SK-N-SH (cell line): ENCODE results near the gene DDX25. TPM values are rescaled to one million over a fixed set of nuclear protein-coding genes. Genes with fewer than 3 reads are reported as not detected.

ENCODE experiments used
- CTCF ChIA-PET: fragments of 300-600, 350-600 bp; formaldehyde crosslinking; extraction: SDS; loops from one replicate; lab custom pipeline; 2021; lab: Yijun Ruan, JAX
- POLR2A ChIA-PET: fragments of 350-600 bp; sonication (Branson Sonifier 250); formaldehyde crosslinking; extraction: SDS; loops from one replicate; lab custom pipeline; 2020; ENCODE audit warnings: antibody characterized with exemption, inconsistent platforms; lab: Yijun Ruan, JAX
- DNase-seq: peaks from one replicate; pipeline ENCODE4 v3.0.0; 2012
- H2AFZ ChIP-seq: fragments of 200-600 bp; sonication (generic); 2 replicates; pipeline ENCODE4 v1.8.1; 2016; ENCODE audit warnings: antibody characterized with exemption, mild to moderate bottlenecking, low read depth
- H3F3A ChIP-seq: fragments of 200-600 bp; sonication (generic); replicated peaks from 2 replicates; pipeline ENCODE3; 2016; ENCODE audit warnings: antibody characterized with exemption, mild to moderate bottlenecking; ENCODE audit not compliant: insufficient read depth
- H3K27ac ChIP-seq, 2 experiments: fragments of 200-500 bp in 1 of 2; fragments of 200-600 bp in 1 of 2; sonication (Bioruptor generic) in 1 of 2; sonication (generic), shearing (Covaris generic) in 1 of 2; 2 replicates each; pipeline versions ENCODE4 v1.5.1 to v1.6.1; 2014 to 2016; ENCODE audit warnings: low read depth in 2 of 2, inconsistent platforms in 1 of 2, low read length in 1 of 2, mild to moderate bottlenecking in 1 of 2, mixed read lengths in 1 of 2
- H3K27me3 ChIP-seq: fragments of 200-600 bp; sonication (generic), shearing (Covaris generic); 2 replicates; pipeline ENCODE4 v1.6.1; 2016; ENCODE audit warnings: mixed run types; ENCODE audit not compliant: insufficient read depth
- H3K36me3 ChIP-seq, 2 experiments: fragments of 200-500 bp in 1 of 2; fragments of 200-600 bp in 1 of 2; sonication (Bioruptor generic) in 1 of 2; sonication (generic) in 1 of 2; replicated peaks in 1 of 2; 2 replicates each; pipeline versions ENCODE3 to v1.5.1; 2014 to 2016; ENCODE audit warnings: low read length in 1 of 2, mild to moderate bottlenecking in 1 of 2; ENCODE audit not compliant: insufficient read depth in 2 of 2, control insufficient read depth in 1 of 2
- H3K4me1 ChIP-seq, 2 experiments: fragments of 200-500 bp in 1 of 2; fragments of 200-600 bp in 1 of 2; sonication (Bioruptor generic) in 1 of 2; sonication (generic), shearing (Covaris generic) in 1 of 2; 2 replicates each; pipeline versions ENCODE4 v1.5.1 to v1.6.1; 2014 to 2016; ENCODE audit warnings: low read depth in 1 of 2, low read length in 1 of 2, mixed run types in 1 of 2; ENCODE audit not compliant: insufficient read depth in 2 of 2, control insufficient read depth in 1 of 2
- H3K4me2 ChIP-seq: fragments of 200-600 bp; sonication (generic), shearing (Covaris generic); 2 replicates; pipeline ENCODE4 v1.6.1; 2017; ENCODE audit warnings: mixed run types
- H3K4me3 ChIP-seq, 2 experiments: fragments of 200-500 bp in 1 of 2; fragments of 200-600 bp in 1 of 2; sonication (Bioruptor generic) in 1 of 2; sonication (generic), shearing (Covaris generic) in 1 of 2; 2 replicates each; pipeline versions ENCODE4 v1.5.1 to v1.8.1; 2014 to 2016; ENCODE audit warnings: low read depth in 2 of 2, inconsistent platforms in 1 of 2, low read length in 1 of 2, mild to moderate bottlenecking in 1 of 2, mixed read lengths in 1 of 2, moderate library complexity in 1 of 2
- H3K79me2 ChIP-seq: fragments of 200-600 bp; sonication (generic); 2 replicates; pipeline ENCODE4 v1.8.1; 2017; ENCODE audit warnings: mild to moderate bottlenecking; ENCODE audit not compliant: insufficient read depth
- H3K9ac ChIP-seq: fragments of 200-600 bp; sonication (generic); 2 replicates; pipeline ENCODE4 v1.6.1; 2017; ENCODE audit warnings: mixed run types
- H3K9me2 ChIP-seq: fragments of 200-600 bp; sonication (generic); 2 replicates; pipeline ENCODE4 v1.6.1; 2017; ENCODE audit warnings: mixed run types
- H3K9me3 ChIP-seq: fragments of 200-600 bp; sonication (generic); 2 replicates; pipeline ENCODE4 v1.6.1; 2017; ENCODE audit warnings: mixed run types, mild to moderate bottlenecking, moderate library complexity
- H4K20me1 ChIP-seq: fragments of 200-600 bp; sonication (generic); 2 replicates; pipeline ENCODE4 v1.6.1; 2017; ENCODE audit warnings: mild to moderate bottlenecking, mixed run types; ENCODE audit not compliant: insufficient read depth
- EZH2phosphoT487 ChIP-seq: fragments of 200-600 bp; sonication (generic); IDR thresholded peaks from 2 replicates; pipeline ENCODE4 v1.6.1; 2017; ENCODE audit warnings: low read depth, mixed run types, mild to moderate bottlenecking, antibody characterized with exemption, moderate library complexity, borderline replicate concordance
- FOSL2 ChIP-seq: IDR thresholded peaks from 2 replicates; pipeline ENCODE4 v1.4.0; 2012; ENCODE audit warnings: low read depth, mild to moderate bottlenecking, moderate library complexity, borderline replicate concordance
- FOXM1 ChIP-seq: IDR thresholded peaks from 2 replicates; pipeline ENCODE4 v1.4.0; 2012; ENCODE audit warnings: low read depth, mild to moderate bottlenecking
- GATA2 ChIP-seq: sonication (generic); formaldehyde crosslinking; IDR thresholded peaks from 2 replicates; pipeline ENCODE4 v1.5.0; 2020; ENCODE audit warnings: mild to moderate bottlenecking, missing genetic modification reagents
- JUND ChIP-seq: IDR thresholded peaks from 2 replicates; pipeline ENCODE4 v1.4.0; 2012
- NFIC ChIP-seq: IDR thresholded peaks from 2 replicates; pipeline ENCODE4 v1.4.0; 2012; ENCODE audit warnings: borderline replicate concordance
- NRF1 ChIP-seq: IDR thresholded peaks from 2 replicates; pipeline ENCODE4 v1.6.1; 2012; ENCODE audit warnings: low read depth, mild to moderate bottlenecking, low read length
- REST ChIP-seq: IDR thresholded peaks from 2 replicates; pipeline ENCODE4 v1.6.1; 2012; ENCODE audit warnings: mild to moderate bottlenecking, low read depth, low read length, moderate library complexity
- SIN3A ChIP-seq: IDR thresholded peaks from 2 replicates; pipeline ENCODE4 v1.6.1; 2012; ENCODE audit warnings: low read depth, mild to moderate bottlenecking, low read length, moderate library complexity, borderline replicate concordance
- TAF1 ChIP-seq: IDR thresholded peaks from 2 replicates; pipeline ENCODE4 v1.6.1; 2012; ENCODE audit warnings: low read depth, mild to moderate bottlenecking, low read length, moderate library complexity, borderline replicate concordance
- TCF12 ChIP-seq: IDR thresholded peaks from 2 replicates; pipeline ENCODE4 v1.4.0; 2012
- WGBS: methylation state at CpG from one replicate; pipeline ENCODE4 v1.1.6; 2017; ENCODE audit warnings: low lambda C conversion rate; 5-methylcytosine and 5-hydroxymethylcytosine counted together
- polyA plus RNA-seq, 3 experiments: library from polyadenylated mRNA; depleted of rRNA; stranded (reverse); fragments of >200 nt; gene quantifications; 2 replicates each; pipeline ENCODE4 v1.2.3, GENCODE V29; 2012
- TF ChIP-seq, protein P1 (sequence below): fragments of 150-350 bp; IDR thresholded peaks from 2 replicates; pipeline ENCODE4 v1.6.1; 2016; ENCODE audit warnings: mild to moderate bottlenecking, low read depth, low read length
- TF ChIP-seq, protein P2 (sequence below): IDR thresholded peaks from 2 replicates; pipeline ENCODE4; 2012
- TF ChIP-seq, protein P3 (sequence below): IDR thresholded peaks from 2 replicates; pipeline ENCODE4 v1.4.0; 2012; ENCODE audit warnings: low read depth
- TF ChIP-seq, protein P4 (sequence below): IDR thresholded peaks from 2 replicates; pipeline ENCODE4 v1.4.0; 2012; ENCODE audit warnings: low read depth, borderline replicate concordance

DDX25 gene
- polyA plus RNA-seq, 1 of the 3 experiments (the other 2 are of a cell fraction), result 0.12 TPM

DNA sequence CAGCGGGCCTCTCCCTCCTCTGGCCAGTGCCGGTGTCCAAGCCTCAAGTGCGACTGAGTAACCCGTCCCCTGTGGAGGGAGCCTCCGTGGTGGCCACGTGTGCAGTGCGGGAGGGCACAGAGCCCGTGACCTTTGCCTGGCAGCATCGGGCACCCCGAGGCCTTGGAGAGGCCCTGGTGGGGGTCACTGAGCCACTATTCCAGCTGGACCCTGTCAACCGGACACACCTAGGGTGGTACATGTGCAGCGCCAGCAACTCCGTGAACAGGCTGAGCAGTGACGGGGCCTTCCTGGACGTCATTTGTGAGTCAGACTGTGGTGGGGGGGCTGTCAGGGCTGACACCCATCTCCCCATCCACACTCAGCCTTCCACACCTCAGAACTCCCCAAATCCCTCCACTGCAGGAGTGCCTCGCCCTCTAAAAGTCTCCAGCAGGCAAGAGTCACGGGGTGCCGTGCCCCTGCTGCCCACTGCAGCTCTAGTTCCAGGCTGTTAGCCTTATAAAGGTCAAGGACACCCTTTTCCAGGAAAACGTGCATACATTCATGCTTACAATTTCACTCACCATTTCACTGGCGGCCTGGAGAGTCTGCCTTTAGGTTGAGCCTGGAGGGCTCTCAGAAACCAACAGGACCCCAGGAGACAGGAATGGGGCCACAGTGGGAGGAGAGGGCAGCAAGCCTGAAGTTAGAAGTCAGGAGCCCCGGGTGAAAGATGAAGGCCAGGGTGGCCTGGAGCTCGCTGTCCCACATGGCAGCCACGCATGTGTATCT, 44.2 kb downstream of the DDX25 start:
- Histone ChIP-seq H3K9me2 (no peaks in the 10 kb centered on the region), H4K20me1 (no peaks in the 10 kb centered on the region), H3F3A (no peaks in the 10 kb centered on the region), H3K27me3 (no peaks in the 10 kb centered on the region), H3K9me3 (no peaks in the 10 kb centered on the region), H3K4me3 (no peak overlapping the region), H3K36me3 (no peaks in the 10 kb centered on the region), H3K4me2 (no peak overlapping the region), H3K79me2 (no peaks in the 10 kb centered on the region), H3K9ac (no peak overlapping the region), H3K4me1 (peaks cover 0 to 44% of the 10 kb centered on the region in 2 experiments; a peak in 2 of 4 replicates), H3K27ac (no peak overlapping the region; a peak in 1 of 4 replicates), H2AFZ (no peak overlapping the region)
- POLR2A ChIA-PET, result no interaction called here
- WGBS, result 85% methylated on average over 9 of the region's 23 CpGs
- no peak for TF ChIP-seq NRF1
- no peak for TF ChIP-seq GATA2 (CRISPR knock-in tag)
- TF ChIP-seq FOXM1, result no peak
- DNase-seq, result no peak
- CTCF ChIA-PET, result interaction anchor here (1.1 to 3.5 kb wide), 4 partner anchors 8 to 167 kb away, joined by 3 to 31 read pairs (median 3); no protein-coding TSS in a partner anchor

DNA sequence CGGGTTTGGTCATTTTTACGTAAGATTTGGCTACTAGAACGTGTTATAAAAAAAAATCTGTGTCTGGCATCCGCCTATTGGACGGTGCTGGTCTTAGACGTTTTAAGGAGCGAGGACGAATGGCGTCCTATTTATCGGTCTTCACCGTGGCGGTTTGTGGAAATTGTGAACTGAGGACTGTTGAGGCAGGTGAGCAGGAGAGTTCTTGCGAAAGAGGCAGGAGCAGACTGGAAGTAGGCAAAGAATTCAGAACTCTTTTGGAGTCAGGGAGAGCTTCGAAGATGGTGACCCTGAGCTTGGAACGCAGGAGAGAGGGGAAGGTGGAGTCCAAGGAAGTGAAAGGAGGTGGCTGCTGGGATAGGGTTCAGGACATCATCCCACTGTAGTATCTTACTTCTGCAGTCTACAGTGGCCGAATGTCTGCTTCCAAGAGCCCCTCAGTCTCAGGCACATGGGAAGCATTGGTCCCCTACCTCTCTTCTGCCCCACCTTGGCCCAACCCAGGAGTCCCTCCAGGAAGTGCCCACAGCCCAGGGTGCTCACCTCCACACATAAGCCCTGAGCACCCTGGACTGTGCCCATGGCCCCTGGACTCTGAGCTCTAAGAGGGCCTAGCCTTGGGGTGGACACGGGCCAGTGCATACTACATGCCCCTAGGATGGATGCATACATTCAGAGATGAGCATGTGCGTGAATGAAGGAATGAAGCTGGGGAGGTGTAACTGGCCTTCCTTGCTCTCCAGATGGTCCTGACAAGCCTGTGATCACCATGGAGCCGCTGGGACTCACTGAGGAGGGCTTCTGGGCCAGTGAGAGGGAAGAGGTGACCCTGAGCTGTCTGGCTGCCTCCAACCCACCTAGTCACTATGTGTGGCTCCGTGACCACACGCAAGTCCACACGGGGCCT, 45.2 kb downstream of the DDX25 start:
- CTCF ChIA-PET, result interaction anchor here (1.1 to 3.5 kb wide), 3 partner anchors 9 to 24 kb away, joined by 3 to 31 read pairs (median 3); no protein-coding TSS in a partner anchor
- TF ChIP-seq, protein P1, sequence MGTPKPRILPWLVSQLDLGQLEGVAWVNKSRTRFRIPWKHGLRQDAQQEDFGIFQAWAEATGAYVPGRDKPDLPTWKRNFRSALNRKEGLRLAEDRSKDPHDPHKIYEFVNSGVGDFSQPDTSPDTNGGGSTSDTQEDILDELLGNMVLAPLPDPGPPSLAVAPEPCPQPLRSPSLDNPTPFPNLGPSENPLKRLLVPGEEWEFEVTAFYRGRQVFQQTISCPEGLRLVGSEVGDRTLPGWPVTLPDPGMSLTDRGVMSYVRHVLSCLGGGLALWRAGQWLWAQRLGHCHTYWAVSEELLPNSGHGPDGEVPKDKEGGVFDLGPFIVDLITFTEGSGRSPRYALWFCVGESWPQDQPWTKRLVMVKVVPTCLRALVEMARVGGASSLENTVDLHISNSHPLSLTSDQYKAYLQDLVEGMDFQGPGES, result no peak
- TF ChIP-seq, protein P2, sequence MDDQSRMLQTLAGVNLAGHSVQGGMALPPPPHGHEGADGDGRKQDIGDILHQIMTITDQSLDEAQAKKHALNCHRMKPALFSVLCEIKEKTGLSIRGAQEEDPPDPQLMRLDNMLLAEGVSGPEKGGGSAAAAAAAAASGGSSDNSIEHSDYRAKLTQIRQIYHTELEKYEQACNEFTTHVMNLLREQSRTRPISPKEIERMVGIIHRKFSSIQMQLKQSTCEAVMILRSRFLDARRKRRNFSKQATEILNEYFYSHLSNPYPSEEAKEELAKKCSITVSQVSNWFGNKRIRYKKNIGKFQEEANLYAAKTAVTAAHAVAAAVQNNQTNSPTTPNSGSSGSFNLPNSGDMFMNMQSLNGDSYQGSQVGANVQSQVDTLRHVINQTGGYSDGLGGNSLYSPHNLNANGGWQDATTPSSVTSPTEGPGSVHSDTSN, result no peak
- TF ChIP-seq GATA2 (CRISPR knock-in tag) (no peak), SIN3A (no peak), JUND (no peak), EZH2phosphoT487 (no peak), REST (no peak), NFIC (no peak), TAF1 (no peak), TCF12 (no peak), FOSL2 (no peak)
- TF ChIP-seq, protein P3, sequence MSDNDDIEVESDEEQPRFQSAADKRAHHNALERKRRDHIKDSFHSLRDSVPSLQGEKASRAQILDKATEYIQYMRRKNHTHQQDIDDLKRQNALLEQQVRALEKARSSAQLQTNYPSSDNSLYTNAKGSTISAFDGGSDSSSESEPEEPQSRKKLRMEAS, result no peak
- TF ChIP-seq, protein P4, sequence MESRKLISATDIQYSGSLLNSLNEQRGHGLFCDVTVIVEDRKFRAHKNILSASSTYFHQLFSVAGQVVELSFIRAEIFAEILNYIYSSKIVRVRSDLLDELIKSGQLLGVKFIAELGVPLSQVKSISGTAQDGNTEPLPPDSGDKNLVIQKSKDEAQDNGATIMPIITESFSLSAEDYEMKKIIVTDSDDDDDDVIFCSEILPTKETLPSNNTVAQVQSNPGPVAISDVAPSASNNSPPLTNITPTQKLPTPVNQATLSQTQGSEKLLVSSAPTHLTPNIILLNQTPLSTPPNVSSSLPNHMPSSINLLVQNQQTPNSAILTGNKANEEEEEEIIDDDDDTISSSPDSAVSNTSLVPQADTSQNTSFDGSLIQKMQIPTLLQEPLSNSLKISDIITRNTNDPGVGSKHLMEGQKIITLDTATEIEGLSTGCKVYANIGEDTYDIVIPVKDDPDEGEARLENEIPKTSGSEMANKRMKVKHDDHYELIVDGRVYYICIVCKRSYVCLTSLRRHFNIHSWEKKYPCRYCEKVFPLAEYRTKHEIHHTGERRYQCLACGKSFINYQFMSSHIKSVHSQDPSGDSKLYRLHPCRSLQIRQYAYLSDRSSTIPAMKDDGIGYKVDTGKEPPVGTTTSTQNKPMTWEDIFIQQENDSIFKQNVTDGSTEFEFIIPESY, result no peak

More for the DNA sequence above, 45.2 kb downstream of the DDX25 start:
- H3K4me3 ChIP-seq, result no peak overlapping the region
- no peak overlapping the region for H2AFZ ChIP-seq
- no peak overlapping the region for H3K9ac ChIP-seq
- DNase-seq, result no peak
- WGBS, result 89% methylated on average over 18 of the region's 22 CpGs
- no peaks in the 10 kb centered on the region for H4K20me1 ChIP-seq
- H3K27ac ChIP-seq, result peak overlapping the region in 1 of 2 experiments; percentile 97; a peak in 1 of 4 replicates
- no peaks in the 10 kb centered on the region for H3F3A ChIP-seq
- no peaks in the 10 kb centered on the region for H3K36me3 ChIP-seq
- no peaks in the 10 kb centered on the region for H3K27me3 ChIP-seq
- no peak overlapping the region for H3K4me2 ChIP-seq
- H3K9me2 ChIP-seq, result no peaks in the 10 kb centered on the region
- peaks cover 0 to 51% of the 10 kb centered on the region in 2 experiments; a peak in 2 of 4 replicates for H3K4me1 ChIP-seq
- H3K79me2 ChIP-seq, result no peaks in the 10 kb centered on the region
- H3K9me3 ChIP-seq, result no peaks in the 10 kb centered on the region
- POLR2A ChIA-PET, result interaction anchor here (1.0 kb wide), 1 partner anchor 162 kb away, joined by 3 read pairs; no protein-coding TSS in a partner anchor
